ENCODE results near the gene SLC6A9.

Gene SLC6A9

GRCh38 chr1:43990271-43991199 is 40.7 kb downstream of the SLC6A9 start:
- TF ChIP-seq ZBTB7A (IDR thresholded peaks at IDR 0.05; ENCODE audit: low read depth) (no peak), TCF12 (IDR thresholded peaks at IDR 0.05; ENCODE audit: low read depth) (no peak), EGR1 (IDR thresholded peaks at IDR 0.05) (no peak), TEAD4 (IDR thresholded peaks at IDR 0.05) (no peak), CREB1 (IDR thresholded peaks at IDR 0.05; ENCODE audit: low read depth) (no peak), REST (IDR thresholded peaks at IDR 0.05; ENCODE audit: low read depth) (no peak), NFIC (IDR thresholded peaks at IDR 0.05) (no peak)

- no peak for TF ChIP-seq CREB1 (IDR thresholded peaks at IDR 0.05; ENCODE audit: low read depth)
- TF ChIP-seq CEBPB (IDR thresholded peaks at IDR 0.05) = no peak
- TF ChIP-seq YY1 (IDR thresholded peaks at IDR 0.05; ENCODE audit: low read depth) = no peak
- TF ChIP-seq REST (IDR thresholded peaks at IDR 0.05; ENCODE audit: low read depth) = no peak
- TF ChIP-seq RAD21 (IDR thresholded peaks at IDR 0.05; ENCODE audit: low read depth) = no peak
- no peak for TF ChIP-seq ZBTB7A (IDR thresholded peaks at IDR 0.05; ENCODE audit: low read depth)
- no peak for TF ChIP-seq TAF1 (IDR thresholded peaks at IDR 0.05; ENCODE audit: low read depth)
- TF ChIP-seq TEAD4 (IDR thresholded peaks at IDR 0.05) = no peak
- TF ChIP-seq USF1 (IDR thresholded peaks at IDR 0.05) = no peak
- no peak for TF ChIP-seq NFIC (IDR thresholded peaks at IDR 0.05)
- TF ChIP-seq EP300 (IDR thresholded peaks at IDR 0.05; ENCODE audit: borderline replicate concordance) = no peak
- no peak for TF ChIP-seq TCF12 (IDR thresholded peaks at IDR 0.05; ENCODE audit: low read depth)
- TF ChIP-seq EGR1 (IDR thresholded peaks at IDR 0.05) = no peak
- TF ChIP-seq FOXM1 (IDR thresholded peaks at IDR 0.05; ENCODE audit: borderline replicate concordance, low read depth) = no peak
- no peak for TF ChIP-seq MAX (IDR thresholded peaks at IDR 0.05)
Measured at GRCh38 chr1:43987159-43987902, 43.9 kb downstream of the SLC6A9 start.

GRCh38 chr1:43986712-43987111 is 44.5 kb downstream of the SLC6A9 start:
- no peak for TF ChIP-seq FOXM1 (IDR thresholded peaks at IDR 0.05; ENCODE audit: borderline replicate concordance, low read depth)
- TF ChIP-seq RAD21 (IDR thresholded peaks at IDR 0.05; ENCODE audit: low read depth) = no peak
- no peak for TF ChIP-seq USF1 (IDR thresholded peaks at IDR 0.05)
- no peak for TF ChIP-seq MAX (IDR thresholded peaks at IDR 0.05)
- no peak for TF ChIP-seq TEAD4 (IDR thresholded peaks at IDR 0.05)
- no peak for TF ChIP-seq REST (IDR thresholded peaks at IDR 0.05; ENCODE audit: low read depth)
- TF ChIP-seq EGR1 (IDR thresholded peaks at IDR 0.05) = no peak
- no peak for TF ChIP-seq EP300 (IDR thresholded peaks at IDR 0.05; ENCODE audit: borderline replicate concordance)
- no peak for TF ChIP-seq TCF12 (IDR thresholded peaks at IDR 0.05; ENCODE audit: low read depth)
- no peak for TF ChIP-seq ZBTB7A (IDR thresholded peaks at IDR 0.05; ENCODE audit: low read depth)
